Ecto neural progenitor cell (in vitro differentiated cells): ENCODE results near the gene ASPDH.

ENCODE experiments used
- DNase-seq: peaks from one replicate; pipeline ENCODE4 v3.0.0-alpha.2; 2018; ENCODE audit warnings: low spot score

ASPDH gene

GRCh38 chr19:50496189-50497021 lies 17.3 kb downstream of the ASPDH start:
- peak; percentile 78 for DNase-seq

GRCh38 chr19:50495020-50495531 lies 18.6 kb downstream of the ASPDH start:
- no peak for DNase-seq

- no peak for DNase-seq
These were observed 19.3 kb downstream of the ASPDH start for GRCh38 chr19:50494186-50495019.

GRCh38 chr19:50493171-50493570 lies 20.5 kb downstream of the ASPDH start:
- no peak for DNase-seq

- no peak for DNase-seq
These were observed 21.2 kb downstream of the ASPDH start for GRCh38 chr19:50492303-50493052.

GRCh38 chr19:50490991-50491472 lies 22.7 kb downstream of the ASPDH start:
- no peak for DNase-seq

GRCh38 chr19:50490411-50490811 lies 23.3 kb downstream of the ASPDH start:
- DNase-seq: no peak

- peak; percentile 47 for DNase-seq
These were observed 24.2 kb downstream of the ASPDH start for GRCh38 chr19:50489461-50490011.

- DNase-seq: peak; percentile 38
These were observed 25.1 kb downstream of the ASPDH start for GRCh38 chr19:50488389-50489194.

GRCh38 chr19:50486823-50487515 lies 26.7 kb downstream of the ASPDH start:
- DNase-seq: peak; percentile 73

GRCh38 chr19:50485284-50485955 lies 28.3 kb downstream of the ASPDH start:
- DNase-seq: no peak

GRCh38 chr19:50482916-50483315 lies 30.8 kb downstream of the ASPDH start:
- DNase-seq: no peak

GRCh38 chr19:50482271-50482855 lies 31.4 kb downstream of the ASPDH start:
- DNase-seq: no peak

GRCh38 chr19:50481351-50482149 lies 32.2 kb downstream of the ASPDH start:
- no peak for DNase-seq

GRCh38 chr19:50480281-50481111 lies 33.2 kb downstream of the ASPDH start:
- DNase-seq: no peak

GRCh38 chr19:50479761-50480251 lies 33.9 kb downstream of the ASPDH start:
- DNase-seq: no peak
